Measurements from ENCODE around the gene GLB1L.
"Not testable (repeated sequence)": the region's sequence is repeated elsewhere in the genome, so short reads cannot be mapped to it uniquely, and the experiment has no call there.

The GLB1L gene

DNA sequence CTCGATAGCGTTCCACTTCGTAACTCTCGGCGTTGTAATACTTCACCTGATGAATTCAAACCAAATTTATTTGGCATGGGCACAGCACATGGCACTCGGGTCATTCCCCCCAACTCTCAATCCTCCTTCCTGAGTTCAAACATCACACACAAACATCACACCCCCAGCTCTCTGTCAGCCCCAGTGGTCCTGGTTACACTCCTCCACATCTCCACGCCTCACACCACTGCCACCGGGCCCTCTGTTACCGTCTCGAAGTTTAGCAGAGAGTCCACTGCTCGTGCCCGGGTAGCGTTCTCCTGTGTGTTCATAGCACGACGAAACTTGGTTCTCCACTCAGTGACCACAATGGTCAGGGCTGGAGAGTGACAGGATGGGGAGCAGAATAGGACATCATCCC is 31.1 kb downstream of the GLB1L start:
- in situ Hi-C loops (cut with HindIII; ENCODE audit: low pct_ligation_motif_present, low pct_unique_long_range_greater_than_20kb, low sequenced_read_pairs): no loop called here
- DNase-seq: no peak

- in situ Hi-C loops (cut with HindIII; ENCODE audit: low pct_ligation_motif_present, low pct_unique_long_range_greater_than_20kb, low sequenced_read_pairs): no loop called here
These were observed 31.7 kb downstream of the GLB1L start for GRCh38 chr2:219213486-219214071.

GRCh38 chr2:219213026-219213415 is 32.2 kb downstream of the GLB1L start:
- no peak for DNase-seq
- in situ Hi-C loops (cut with HindIII; ENCODE audit: low pct_ligation_motif_present, low pct_unique_long_range_greater_than_20kb, low sequenced_read_pairs): no loop called here

More at GRCh38 chr2:219213486-219214071, 31.7 kb downstream of the GLB1L start:
- DNase-seq: no peak

DNA sequence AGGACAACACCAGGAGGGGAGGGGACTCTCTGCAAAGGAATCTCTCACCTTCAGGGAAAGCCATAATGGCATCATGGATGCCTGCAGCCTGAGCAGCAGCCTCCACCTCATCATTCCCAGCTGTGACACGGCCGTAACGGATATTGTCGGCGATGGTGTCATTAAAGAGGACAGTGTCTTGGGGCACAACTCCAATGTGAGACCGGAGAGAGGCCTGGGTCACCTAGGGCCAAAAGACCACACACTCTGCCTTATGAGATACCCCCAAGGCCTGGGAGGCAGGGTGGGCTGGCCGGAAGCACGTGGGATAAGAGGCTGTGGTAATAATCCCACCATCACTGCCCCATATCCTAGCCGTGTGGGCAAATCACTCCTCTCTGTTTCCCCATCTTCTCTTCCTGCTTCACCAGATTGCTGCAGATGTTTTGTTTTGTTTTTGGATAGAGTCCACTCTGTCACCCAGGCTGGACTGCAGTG is 34.3 kb downstream of the GLB1L start:
- DNase-seq: no peak
- in situ Hi-C loops (cut with HindIII; ENCODE audit: low pct_ligation_motif_present, low pct_unique_long_range_greater_than_20kb, low sequenced_read_pairs): no loop called here

DNA sequence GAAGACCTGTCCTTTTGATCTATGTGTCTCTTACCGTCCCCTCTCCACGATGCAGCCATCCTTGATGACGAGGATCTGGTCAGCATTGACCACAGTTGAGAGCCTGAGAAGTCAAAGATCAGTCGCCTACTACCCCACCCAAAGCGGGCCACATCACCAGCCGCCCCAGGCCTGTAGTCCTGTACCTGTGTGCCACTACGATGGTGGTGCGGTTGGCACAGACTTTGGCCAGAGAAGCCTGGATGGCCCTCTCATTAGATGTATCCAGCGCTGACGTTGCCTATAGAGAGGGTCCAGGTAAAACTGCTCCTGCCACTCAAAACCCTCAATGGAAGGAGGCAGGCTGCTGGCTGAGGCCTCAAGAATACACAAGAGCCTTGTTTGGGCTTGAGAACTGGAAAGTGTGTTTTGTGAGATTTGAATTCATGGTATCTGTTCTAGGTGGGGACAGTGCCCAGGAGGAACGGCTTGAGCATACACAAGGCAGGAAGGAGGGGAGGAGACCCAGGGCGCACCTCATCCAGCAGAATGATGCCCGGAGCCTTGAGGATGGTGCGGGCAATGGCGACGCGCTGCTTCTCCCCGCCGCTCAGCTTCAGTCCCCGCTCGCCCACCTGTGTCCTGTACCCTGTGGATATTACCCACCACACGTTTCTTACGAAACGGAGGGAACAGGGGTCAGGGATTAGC is 34.9 kb downstream of the GLB1L start:
- DNase-seq: no peak
- in situ Hi-C loops (cut with HindIII; ENCODE audit: low pct_ligation_motif_present, low pct_unique_long_range_greater_than_20kb, low sequenced_read_pairs): no loop called here

DNA sequence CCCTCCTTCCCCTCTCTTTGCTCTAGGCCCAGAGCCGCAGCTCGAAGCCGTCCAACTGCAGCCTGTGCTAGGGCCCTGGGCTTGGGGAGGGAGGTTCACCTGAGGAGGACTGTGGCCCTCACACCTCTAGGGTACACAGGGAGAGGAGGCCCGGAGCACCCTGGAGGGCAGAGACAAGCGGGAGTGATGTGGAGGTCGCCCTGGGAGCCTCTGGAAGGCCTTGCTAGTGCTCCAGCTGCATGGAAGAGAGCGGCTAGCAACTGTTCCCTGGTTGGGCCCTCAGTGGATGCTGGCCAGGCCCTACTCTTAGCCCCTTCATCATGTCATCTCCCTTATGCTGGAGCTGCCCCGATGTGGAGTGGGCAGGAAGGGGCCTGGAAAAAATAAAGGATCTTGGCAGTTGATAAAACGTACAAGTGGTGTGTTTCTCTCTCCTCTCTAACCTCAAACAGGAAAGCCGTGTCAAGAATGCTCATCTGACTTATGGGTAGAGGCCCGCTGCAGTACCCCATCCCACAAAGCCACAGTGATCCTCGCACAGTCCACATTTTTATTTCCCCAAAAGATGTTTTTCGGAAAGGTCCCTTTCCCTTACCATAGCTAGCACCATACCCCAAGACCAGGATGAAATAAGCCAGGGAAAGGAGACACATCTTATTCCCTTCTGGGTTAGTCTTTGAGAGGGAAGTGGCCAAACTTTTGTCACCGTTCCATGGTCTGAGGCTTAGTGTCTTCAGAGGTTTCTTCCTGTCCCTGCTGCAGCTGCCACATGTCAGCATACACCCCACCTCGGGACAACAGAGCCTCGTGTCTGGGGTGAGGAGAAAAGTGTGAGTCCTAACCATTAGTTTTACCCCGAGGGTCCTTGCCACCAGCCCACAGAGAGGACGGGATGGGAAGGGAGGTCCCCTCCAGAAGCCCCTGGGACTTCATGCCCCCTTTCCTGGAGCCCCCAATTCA is 35.7 kb downstream of the GLB1L start:
- DNase-seq: no peak
- in situ Hi-C loops (cut with HindIII; ENCODE audit: low pct_ligation_motif_present, low pct_unique_long_range_greater_than_20kb, low sequenced_read_pairs): no loop called here

DNA sequence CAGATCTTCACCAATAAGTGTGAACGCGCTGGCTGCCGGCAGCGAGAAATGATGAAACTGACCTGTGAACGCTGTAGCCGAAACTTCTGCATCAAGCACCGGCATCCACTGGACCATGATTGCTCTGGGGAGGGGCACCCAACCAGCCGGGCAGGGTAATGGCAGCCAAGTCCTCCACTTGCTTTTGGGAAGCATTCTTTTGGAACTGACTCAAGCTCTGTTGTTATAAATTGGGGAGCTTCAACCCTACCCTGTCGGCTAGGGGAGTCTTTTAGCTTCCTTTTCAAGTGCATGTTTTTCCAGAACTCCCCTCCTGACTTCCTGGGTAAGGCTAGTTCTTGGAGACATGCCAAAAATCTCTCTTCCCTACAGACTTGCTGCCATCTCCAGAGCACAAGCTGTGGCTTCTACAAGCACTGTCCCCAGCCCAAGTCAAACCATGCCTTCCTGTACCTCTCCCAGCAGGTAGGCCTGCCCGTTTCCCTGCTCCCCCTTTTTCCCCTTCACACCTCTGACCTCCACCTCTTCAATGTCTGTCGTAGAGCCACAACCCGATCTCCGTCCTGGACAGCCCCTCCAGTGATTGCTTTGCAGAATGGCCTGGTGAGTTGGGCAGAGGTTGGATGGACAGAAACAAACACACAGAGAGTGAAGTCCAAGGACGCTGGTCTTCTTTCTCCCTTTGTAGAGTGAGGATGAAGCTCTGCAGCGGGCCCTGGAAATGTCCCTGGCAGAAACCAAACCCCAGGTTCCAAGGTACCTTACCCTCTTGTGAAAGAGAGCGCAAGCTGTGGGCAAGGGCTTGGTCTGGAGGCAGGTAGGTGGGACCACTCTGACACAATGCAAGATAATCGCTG is 37.1 kb downstream of the GLB1L start:
- DNase-seq: peak; percentile 18
- in situ Hi-C loops (cut with HindIII; ENCODE audit: low pct_ligation_motif_present, low pct_unique_long_range_greater_than_20kb, low sequenced_read_pairs): no loop called here

GRCh38 chr2:219207134-219207883 is 37.9 kb downstream of the GLB1L start:
- in situ Hi-C loops (cut with HindIII; ENCODE audit: low pct_ligation_motif_present, low pct_unique_long_range_greater_than_20kb, low sequenced_read_pairs): no loop called here
- DNase-seq: no peak

DNA sequence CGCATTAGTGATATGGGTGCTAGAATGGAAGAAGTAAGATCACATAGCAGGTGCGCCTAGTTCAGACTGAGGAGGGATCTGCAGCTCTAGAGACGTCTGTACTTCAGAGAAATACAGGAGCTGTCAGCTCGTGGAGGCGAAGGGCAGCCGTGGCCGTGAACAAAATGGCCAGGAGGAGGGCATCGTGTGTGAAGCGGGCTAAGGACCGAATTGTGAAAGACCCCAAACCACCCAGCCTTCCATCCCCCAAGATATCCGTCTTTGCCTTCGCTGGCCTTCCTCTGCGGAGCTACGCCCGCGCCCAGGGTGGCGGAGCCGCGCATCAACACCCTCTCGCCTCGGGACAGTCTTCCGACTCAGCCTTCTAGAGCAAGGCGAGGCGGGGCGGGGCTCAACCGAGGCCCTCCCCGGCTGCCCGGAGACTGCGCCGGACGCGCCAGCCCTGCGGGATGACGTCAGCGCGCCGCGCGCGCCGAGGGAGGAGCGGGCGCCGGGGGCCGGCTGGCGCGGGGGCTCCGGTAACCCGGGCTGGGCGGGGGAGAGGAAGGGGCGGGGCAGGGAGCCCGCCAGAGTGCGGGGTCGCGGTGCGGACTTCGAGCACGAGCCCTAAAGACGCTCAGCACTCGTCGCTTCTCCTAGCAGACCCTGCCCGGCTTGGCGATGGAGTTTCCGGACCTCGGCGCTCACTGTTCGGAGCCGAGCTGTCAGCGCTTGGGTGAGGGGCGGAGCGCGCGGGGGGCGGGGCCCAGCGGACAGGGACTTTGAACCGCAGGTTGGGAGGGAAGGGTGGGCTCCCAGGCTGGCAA is 38.7 kb downstream of the GLB1L start, which contains the start of gene ZFAND2B:
ZFAND2B (plus strand) TSS at position 455 of the 806 bp plus-strand sequence; CDS start at position 661, 206 bp downstream.
- in situ Hi-C loops (cut with HindIII; ENCODE audit: low pct_ligation_motif_present, low pct_unique_long_range_greater_than_20kb, low sequenced_read_pairs): no loop called here
- peak; percentile 96 for DNase-seq

DNA sequence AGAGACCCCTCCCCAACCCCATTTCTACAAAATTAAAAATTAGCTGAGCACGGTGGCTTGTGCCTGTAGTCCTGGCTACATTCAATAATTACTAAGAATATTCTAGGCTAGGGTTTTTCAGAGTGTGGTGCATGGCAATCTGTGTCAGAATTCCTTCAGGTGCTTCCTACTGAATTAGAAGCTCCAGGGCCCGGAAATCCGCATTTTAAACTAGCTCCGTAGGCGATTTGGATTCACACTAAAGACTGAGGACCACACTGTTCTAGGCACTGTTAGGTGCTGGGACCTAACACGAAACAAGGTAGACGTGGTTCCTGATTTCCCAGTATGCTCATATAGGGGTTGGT is 39.3 kb downstream of the GLB1L start:
- in situ Hi-C loops (cut with HindIII; ENCODE audit: low pct_ligation_motif_present, low pct_unique_long_range_greater_than_20kb, low sequenced_read_pairs): no loop called here
- no peak for DNase-seq

GRCh38 chr2:219205165-219205538 is 40.1 kb downstream of the GLB1L start:
- in situ Hi-C loops (cut with HindIII; ENCODE audit: low pct_ligation_motif_present, low pct_unique_long_range_greater_than_20kb, low sequenced_read_pairs): no loop called here
- DNase-seq: no peak

GRCh38 chr2:219204425-219205164 is 40.6 kb downstream of the GLB1L start:
- in situ Hi-C loops (cut with HindIII; ENCODE audit: low pct_ligation_motif_present, low pct_unique_long_range_greater_than_20kb, low sequenced_read_pairs): no loop called here
- DNase-seq: no peak

- in situ Hi-C loops (cut with HindIII; ENCODE audit: low pct_ligation_motif_present, low pct_unique_long_range_greater_than_20kb, low sequenced_read_pairs); DNase-seq: not testable (repeated sequence)
These were observed 43.9 kb downstream of the GLB1L start for GRCh38 chr2:219201331-219201730.

GRCh38 chr2:219200502-219201326 is 44.5 kb downstream of the GLB1L start:
- in situ Hi-C loops (cut with HindIII; ENCODE audit: low pct_ligation_motif_present, low pct_unique_long_range_greater_than_20kb, low sequenced_read_pairs); DNase-seq: not testable (repeated sequence)

DNA sequence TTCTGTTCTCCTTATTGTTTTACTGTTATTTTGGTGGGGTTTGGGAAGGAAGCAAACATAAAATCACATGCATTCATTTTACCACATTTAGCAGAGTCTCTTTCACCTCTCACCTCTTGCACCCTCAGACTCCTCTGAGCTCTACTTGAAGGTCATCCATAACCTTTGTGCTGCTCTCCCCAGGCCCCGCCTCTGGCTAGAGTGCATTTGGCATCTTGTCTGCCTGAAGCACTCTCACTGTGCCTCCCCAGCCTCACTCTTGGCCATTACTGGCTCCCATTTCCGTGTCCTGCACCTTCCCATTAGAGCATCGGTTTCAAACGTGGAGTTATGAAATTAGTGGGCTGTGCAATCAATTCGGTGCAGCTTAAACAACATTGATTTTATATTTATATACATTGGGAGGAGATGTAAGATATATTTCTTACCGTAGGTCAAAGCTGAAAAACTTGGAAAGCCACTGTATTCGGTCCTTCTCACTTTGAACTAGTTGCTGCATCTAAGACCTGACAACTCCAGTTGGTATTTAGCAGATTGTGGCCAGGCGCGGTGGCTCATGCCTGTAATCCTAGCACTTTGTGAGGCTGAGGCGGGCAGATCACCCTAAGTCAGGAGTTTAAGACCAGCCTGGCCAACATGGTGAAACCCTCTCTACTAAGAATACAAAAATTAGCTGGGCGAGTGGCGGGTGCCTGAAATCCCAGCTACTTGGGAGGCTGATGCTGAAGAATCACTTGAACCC is 45.6 kb downstream of the GLB1L start:
- in situ Hi-C loops (cut with HindIII; ENCODE audit: low pct_ligation_motif_present, low pct_unique_long_range_greater_than_20kb, low sequenced_read_pairs): no loop called here
- no peak for DNase-seq
